Measurements from ENCODE around the gene ANKRD62.

ANKRD62 gene

DNA sequence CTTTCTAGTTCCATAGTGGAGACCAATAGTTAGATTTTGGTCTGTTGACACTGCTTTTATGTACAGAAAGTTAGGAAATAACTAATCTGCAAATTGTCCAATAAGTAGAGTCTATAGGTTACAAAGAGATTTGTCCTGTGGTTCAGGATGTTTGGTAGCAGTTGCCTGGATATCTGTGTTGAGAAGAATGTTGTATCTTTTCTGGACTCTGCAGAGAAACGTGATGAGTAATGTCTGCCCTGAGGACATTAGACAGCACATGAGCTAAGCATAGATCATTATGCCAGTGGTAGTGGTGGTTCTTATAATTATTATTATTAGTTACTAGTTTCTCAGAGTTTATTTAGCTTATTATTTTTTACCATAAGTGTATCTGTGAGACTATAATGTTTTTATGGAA lies 65.8 kb downstream of the ANKRD62 start:
- Mint-ChIP-seq H3K9me3 (no peaks in the 10 kb centered on the region), H3K36me3 (ENCODE audit: low read depth) (no peaks in the 10 kb centered on the region), H3K4me3 (no peak overlapping the region), H3K27ac (no peak overlapping the region), H3K27me3 (ENCODE audit: low read depth) (peaks cover 25% of the 10 kb centered on the region), H3K4me1 (ENCODE audit: low read depth) (no peaks in the 10 kb centered on the region)

DNA sequence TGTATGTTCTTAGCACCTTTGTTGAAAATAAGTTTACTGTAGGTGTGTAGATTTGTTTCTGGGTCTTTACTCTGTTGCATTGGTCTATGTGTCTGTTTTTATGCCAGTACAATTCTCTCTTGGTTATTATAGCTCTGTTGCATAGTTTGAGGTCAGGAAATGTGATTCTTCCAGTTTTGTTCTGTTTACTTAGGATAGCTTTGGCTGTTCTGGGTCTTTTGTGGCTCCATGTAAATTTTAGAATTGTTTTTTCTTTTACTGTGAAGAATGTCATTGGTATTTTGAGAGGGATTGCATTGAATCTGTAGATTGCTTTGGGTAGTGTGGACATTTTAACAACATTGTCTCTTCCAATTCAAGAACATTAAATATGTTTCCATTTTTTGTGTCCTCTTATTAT lies 69.1 kb downstream of the ANKRD62 start:
- Mint-ChIP-seq H3K4me3 (no peak overlapping the region), H3K27ac (no peak overlapping the region), H3K27me3 (ENCODE audit: low read depth) (peaks cover 31% of the 10 kb centered on the region), H3K9me3 (peaks cover 6% of the 10 kb centered on the region), H3K4me1 (ENCODE audit: low read depth) (no peaks in the 10 kb centered on the region), H3K36me3 (ENCODE audit: low read depth) (no peaks in the 10 kb centered on the region)

DNA sequence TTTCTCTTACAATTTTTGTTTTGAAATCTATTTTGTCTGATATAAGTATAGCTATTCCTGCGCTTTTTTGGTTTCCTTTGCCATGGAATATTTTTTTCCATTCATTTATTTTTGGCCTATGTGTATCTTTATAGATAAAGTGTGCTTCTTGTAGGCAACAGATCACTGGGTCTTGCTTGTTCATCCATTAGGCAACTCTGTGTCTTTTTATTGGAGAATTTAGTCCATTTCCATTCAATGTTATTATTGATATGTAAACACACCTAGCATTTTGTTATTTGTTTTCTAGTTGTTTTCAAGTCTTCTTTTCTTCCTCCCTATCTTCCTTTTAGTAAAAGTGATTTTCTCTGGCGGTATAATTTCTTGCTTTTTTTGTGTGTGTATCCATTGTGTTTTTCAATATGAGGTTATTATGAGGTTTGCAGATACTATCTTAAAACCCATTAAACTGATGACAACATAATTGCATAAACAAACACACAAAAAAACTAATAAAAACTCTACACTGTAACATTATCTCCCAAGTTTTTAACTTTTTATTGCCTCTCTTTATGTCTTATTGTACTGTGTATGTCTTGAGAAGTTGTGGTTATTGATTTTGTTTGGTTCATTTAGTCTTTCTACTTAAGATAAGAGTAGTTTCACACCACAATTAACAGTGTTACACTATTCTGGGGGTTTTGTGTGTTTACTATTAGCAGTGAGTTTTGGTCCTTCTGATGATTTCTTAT lies 71.6 kb downstream of the ANKRD62 start:
- H3K4me3 Mint-ChIP-seq, result no peak overlapping the region
- H3K4me1 Mint-ChIP-seq (ENCODE audit: low read depth), result no peaks in the 10 kb centered on the region
- peaks cover 6% of the 10 kb centered on the region for H3K9me3 Mint-ChIP-seq
- peaks cover 32% of the 10 kb centered on the region for H3K27me3 Mint-ChIP-seq (ENCODE audit: low read depth)
- no peaks in the 10 kb centered on the region for H3K36me3 Mint-ChIP-seq (ENCODE audit: low read depth)
- no peak overlapping the region for H3K27ac Mint-ChIP-seq
